Measurements from ENCODE around the gene NUDC.
"Not testable (repeated sequence)": the region's sequence is repeated elsewhere in the genome, so short reads cannot be mapped to it uniquely, and the experiment has no call there.

The NUDC gene

DNA sequence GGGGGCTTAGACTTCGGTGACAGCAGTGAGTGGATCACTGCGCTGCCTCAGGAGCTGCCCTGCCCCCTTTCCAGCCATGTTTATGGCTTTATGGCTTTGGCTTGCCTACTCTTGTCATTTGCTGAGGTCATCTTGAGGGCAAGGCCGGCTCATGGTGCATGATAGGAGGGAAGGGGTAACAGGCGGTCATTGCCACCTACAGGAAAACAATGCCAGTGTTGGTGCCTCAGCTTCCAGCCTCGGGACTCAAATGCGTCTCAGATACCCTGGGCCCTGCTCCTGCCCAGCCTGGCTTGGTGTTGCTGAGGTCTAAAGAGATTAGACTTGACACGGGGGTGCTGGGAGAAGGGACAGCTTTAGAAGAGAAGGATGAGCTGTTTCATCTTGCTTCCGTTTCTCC, 24.2 kb downstream of the NUDC start:
- no peak for DNase-seq (ENCODE audit: low spot score)
- TF ChIP-seq, protein P1, sequence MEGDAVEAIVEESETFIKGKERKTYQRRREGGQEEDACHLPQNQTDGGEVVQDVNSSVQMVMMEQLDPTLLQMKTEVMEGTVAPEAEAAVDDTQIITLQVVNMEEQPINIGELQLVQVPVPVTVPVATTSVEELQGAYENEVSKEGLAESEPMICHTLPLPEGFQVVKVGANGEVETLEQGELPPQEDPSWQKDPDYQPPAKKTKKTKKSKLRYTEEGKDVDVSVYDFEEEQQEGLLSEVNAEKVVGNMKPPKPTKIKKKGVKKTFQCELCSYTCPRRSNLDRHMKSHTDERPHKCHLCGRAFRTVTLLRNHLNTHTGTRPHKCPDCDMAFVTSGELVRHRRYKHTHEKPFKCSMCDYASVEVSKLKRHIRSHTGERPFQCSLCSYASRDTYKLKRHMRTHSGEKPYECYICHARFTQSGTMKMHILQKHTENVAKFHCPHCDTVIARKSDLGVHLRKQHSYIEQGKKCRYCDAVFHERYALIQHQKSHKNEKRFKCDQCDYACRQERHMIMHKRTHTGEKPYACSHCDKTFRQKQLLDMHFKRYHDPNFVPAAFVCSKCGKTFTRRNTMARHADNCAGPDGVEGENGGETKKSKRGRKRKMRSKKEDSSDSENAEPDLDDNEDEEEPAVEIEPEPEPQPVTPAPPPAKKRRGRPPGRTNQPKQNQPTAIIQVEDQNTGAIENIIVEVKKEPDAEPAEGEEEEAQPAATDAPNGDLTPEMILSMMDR (IDR thresholded peaks at IDR 0.05; ENCODE audit: extremely low read depth, missing control alignments), result no peak

DNA sequence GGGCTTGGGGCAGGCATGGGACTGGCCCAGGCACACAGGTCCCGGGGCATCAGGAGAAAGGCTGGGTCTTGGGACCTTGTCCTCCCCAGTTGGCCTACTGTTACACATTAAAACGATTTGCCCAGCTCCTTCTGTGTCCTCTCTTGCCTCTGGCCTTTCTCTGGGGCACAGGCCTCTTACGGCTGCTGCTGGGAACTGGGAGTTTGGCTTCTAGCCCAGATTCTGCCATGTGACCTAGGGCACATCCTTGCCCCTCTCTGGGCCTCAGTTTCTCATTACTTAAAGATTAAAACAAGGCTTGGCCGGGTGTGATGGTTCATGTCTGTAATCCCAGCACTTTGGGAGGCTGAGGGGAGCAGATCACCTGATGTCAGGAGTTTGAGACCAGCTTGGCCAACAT, 24.7 kb downstream of the NUDC start:
- DNase-seq (ENCODE audit: low spot score), result no peak
- TF ChIP-seq, protein P1 (IDR thresholded peaks at IDR 0.05; ENCODE audit: extremely low read depth, missing control alignments), result no peak

DNA sequence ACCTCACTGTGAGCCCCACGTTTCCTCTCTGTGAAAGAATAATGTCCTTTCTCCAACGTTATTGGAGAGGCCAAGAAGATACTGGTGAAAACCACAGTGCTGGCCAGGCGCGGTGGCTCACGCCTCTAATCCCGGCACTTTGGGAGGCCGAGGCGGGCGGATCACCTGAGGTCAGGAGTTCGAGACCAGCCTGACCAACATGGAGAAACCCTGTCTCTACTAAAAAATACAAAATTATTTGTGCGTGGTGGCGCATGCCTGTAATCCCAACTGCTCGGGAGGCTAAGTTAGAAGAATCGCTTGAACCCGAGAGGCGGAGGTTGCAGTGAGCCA, 27.1 kb downstream of the NUDC start:
- DNase-seq (ENCODE audit: low spot score), result not testable (repeated sequence)

DNA sequence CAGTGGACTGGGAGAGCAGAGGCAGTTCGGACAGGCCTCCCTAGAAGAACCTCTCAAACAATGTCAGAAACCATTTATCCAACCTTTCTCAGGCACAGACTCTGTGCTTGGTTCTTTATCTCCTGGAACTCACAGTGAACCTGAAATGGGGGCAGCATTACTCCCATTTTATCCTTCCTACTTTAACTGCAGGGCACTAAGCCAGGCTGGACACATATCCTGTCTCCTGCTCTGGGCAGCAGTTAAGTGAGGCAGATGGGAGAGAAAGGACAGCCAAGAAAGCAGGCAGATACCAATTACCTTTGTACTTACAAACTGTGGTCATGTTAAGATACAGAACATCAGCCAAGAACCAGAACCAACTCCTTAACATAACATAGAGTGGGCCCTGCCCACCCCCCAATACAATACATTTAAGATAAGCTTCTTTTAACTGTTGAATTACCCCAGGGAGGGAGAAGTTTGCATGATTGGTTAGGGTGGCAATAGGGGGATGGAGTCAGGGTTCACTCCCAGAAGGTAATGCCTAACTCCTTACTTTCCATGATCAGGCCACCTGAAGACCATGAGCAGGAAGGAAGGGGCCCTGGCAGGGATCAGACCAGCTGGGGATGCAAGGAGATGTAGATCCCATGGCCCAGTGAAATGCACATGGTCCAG, 27.9 kb downstream of the NUDC start:
- TF ChIP-seq, protein P1 (IDR thresholded peaks at IDR 0.05; ENCODE audit: extremely low read depth, missing control alignments), result no peak
- DNase-seq (ENCODE audit: low spot score), result no peak

DNA sequence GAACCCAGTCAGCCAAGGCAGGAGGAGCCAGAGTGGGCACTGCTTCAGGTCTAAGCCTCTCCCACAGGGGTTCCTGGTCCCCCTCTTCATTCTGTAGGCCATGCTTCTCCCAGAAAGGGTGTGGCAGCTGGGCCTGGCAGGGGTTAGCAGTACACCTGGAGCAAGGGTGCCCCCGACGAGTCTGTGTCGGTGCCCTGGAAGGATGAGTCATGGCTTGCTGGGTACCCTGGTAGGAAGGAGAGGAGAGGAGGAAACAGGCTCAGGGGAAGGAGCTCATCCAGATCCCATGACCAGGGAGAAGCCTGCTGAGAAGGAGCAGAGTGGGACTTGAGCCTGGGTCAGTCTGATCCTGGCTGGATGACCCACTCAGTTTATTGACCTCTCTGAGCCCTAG, 28.4 kb downstream of the NUDC start:
- DNase-seq (ENCODE audit: low spot score), result no peak
- TF ChIP-seq, protein P1 (IDR thresholded peaks at IDR 0.05; ENCODE audit: extremely low read depth, missing control alignments), result no peak

DNA sequence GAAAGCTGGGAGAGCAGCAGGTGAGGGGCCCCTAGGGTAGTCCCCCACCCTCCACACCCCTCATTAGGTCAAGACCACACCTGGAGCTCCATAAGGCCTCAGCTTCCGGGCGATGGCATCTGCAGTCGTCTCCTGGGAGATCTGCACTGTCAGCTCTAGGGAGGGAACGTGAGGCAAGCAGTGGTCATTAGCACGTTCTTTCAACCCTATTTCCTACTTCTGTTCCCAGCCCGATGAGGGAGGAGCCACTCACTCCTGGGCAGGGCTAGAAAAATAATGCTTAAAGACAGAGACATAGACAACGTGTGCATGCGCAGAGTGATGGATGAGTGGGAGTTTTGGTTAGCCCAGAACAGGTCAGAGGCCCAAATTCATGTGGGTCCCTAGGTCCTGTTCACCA, 29.1 kb downstream of the NUDC start:
- DNase-seq (ENCODE audit: low spot score), result no peak
- TF ChIP-seq, protein P1 (IDR thresholded peaks at IDR 0.05; ENCODE audit: extremely low read depth, missing control alignments), result no peak

DNA sequence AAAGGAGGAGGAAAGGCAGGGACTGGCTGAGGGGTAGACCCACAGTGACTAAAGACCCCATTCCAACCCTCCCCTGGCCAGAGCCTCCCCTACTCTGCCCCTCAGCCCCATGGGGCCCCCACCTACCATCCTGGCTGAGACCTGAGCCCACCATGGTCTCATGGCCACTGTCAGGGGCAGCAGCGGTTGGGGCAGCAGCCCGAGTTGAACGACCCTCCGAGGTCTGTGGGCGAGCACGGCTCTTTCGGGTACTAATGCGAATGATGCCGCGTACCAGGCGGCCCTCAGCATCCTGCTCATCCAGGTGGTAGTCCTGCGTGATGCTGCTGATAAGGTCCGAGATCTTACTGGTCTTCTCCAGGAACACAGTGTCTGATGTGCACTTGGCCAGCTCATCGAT, 29.7 kb downstream of the NUDC start:
- DNase-seq (ENCODE audit: low spot score), result no peak
- TF ChIP-seq, protein P1 (IDR thresholded peaks at IDR 0.05; ENCODE audit: extremely low read depth, missing control alignments), result no peak

DNA sequence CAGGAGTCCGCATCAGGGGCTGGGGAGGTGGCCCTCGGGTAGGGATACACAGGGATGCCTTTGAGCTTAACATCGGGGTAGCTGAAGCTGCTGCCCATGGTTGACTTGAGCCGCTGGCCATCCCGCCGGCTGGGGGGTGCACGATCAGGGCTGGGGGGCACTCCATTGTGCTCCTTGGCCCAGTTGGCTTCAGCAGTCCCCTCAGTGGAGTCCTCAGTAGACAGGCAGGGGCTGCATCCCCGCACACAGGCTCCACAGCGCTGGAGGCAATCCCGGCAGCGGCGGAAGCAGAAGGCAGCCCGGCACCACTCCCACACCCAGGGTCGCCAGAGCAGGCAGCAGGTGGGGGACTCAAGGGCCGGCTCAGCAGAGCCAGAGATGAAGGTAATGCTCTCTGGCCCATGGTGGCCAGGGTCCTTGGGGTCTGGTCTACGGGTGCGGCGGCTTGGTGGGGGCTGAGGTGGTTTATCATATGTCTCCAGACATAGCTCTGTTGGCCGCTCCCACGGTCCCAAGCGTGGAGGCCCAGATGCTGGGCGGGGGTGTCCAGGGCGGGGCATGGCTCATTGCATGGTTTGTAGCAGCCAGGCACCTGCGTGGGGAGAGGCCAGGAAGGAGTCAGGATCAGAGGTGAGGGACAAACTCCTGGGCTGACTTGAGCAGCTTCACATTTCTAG, 30.4 kb downstream of the NUDC start:
- DNase-seq (ENCODE audit: low spot score), result no peak
- TF ChIP-seq, protein P1 (IDR thresholded peaks at IDR 0.05; ENCODE audit: extremely low read depth, missing control alignments), result no peak

Measured in GM20000 (cell line).